Testis (tissue), 2 donors: Measurements from ENCODE around the gene WDR37.

Experiments
- CTCF ChIP-seq, 3 experiments: fragments of 450-650 bp in 2 of 3; fragments of 200-600 bp in 1 of 3; sonication (generic) in 1 of 3; IDR thresholded peaks; one replicate each; pipeline ENCODE4 v1.5.1; 2016 to 2019; ENCODE audit warnings: antibody characterized with exemption in 3 of 3, mild to moderate bottlenecking in 2 of 3, moderate library complexity in 1 of 3
- POLR2A ChIP-seq: fragments of 450-650 bp; IDR thresholded peaks from one replicate; pipeline ENCODE4 v1.6.1; 2017; ENCODE audit warnings: antibody characterized with exemption, mild to moderate bottlenecking, moderate library complexity

GRCh38 chr10:1048349-1048731 is 7.8 kb upstream of the WDR37 start:
- TF ChIP-seq CTCF (IDR thresholded peaks at IDR 0.05): no peak
- TF ChIP-seq POLR2A: no peak
